T47D (cell line): Measurements from ENCODE around the gene SELE.
"Not testable (repeated sequence)": the region's sequence is repeated elsewhere in the genome, so short reads cannot be mapped to it uniquely, and the experiment has no call there.

Experiments
- DNase-seq, 2 experiments: peaks; one replicate each; pipeline versions ENCODE4 v3.0.0 to v3.0.0-alpha.2; 2011 to 2012; ENCODE audit warnings: low read depth in 1 of 2, low spot score in 1 of 2
- JUND ChIP-seq: IDR thresholded peaks from 2 replicates; pipeline ENCODE4 v1.6.1; 2012; ENCODE audit warnings: low read depth
- in situ Hi-C: cut with HindIII; loops from 2 replicates; pipeline ENCODE4 v1.10.0; 2016; ENCODE audit warnings: low sequenced_read_pairs, low pct_unique_long_range_greater_than_20kb

The SELE gene

DNA sequence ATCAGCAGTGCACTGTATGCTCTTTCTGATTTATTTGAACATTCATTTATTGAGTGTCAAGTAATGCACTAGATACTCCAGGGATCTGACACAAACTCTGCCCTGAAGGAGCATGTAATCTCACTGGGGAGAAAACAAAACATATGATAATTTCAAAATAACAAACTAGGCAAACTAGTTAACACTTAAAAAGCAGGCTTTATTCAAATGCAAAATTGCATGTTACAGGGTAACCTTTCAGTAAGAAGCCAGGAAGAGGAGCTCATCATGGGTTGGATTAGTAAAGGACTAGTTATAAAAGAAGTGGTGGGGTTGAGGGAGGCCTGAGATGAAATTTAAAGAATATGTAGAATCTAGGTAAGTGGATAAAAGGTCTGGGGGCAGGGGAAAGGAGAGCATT, 43.4 kb downstream of the SELE start:
- DNase-seq = no peak
- in situ Hi-C loops = no loop called here
- TF ChIP-seq JUND = no peak

GRCh38 chr1:169689395-169689794, 44.5 kb downstream of the SELE start:
- in situ Hi-C loops = no loop called here
- DNase-seq = no peak
- no peak for TF ChIP-seq JUND

- DNase-seq, in situ Hi-C loops: not testable (repeated sequence)
Measured at GRCh38 chr1:169688377-169688776, 45.5 kb downstream of the SELE start.

DNA sequence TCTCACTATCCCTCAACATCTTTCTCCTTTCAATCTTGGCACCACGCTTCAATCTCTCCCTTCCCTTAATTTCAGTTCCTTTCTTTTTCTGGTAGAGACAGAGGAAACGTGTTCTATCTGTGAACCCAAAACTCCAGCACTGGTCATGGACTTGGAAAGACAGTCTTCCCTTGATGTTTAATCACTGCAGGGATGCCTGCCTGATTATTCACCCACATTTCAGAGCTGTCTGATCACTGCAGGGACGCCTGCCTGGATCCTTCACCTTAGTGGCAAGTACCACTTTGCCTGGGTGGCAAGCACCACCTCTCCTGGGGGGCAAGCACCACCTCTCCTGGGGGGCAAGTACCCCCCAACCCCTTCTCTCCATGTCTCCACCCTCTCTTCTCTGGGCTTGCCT, 50.2 kb downstream of the SELE start:
- in situ Hi-C loops = no loop called here
- no peak for TF ChIP-seq JUND
- DNase-seq = no peak

DNA sequence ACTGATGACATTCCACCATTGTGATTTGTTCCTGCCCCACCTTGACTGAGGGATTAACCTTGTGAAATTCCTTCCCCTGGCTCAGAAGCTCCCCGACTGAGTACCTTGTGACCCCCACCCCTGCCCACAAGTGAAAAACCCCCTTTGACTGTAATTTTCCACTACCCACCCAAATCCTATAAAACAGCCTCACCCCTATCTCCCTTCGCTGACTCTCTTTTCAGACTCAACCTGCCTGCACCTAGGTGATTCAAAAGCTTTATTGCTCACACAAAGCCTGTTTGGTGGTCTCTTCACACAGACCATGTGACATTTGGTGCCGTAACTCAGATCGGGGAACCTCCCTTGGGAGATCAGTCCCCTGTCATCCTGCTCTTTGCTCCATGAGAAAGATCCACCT, 50.7 kb downstream of the SELE start:
- DNase-seq, in situ Hi-C loops: not testable (repeated sequence)

DNA sequence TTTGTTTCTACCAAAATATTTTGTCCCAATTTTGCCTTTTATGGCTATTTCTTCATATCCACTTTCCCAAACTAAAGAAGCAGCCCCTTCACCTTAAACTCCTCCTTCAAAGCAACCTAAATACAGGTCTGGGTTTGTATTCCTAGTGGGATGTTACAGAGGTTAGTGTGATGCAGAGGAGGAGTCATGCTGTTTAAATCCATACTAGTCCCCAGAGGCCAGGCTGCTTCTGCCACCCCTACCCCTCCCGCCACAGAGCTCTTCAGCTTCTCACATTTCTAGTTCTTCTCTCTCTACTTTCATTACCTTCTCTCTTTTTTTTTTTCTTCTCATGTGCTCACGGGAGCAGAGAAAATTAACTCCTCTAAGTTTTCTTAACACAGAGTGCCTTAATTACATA, 51.8 kb downstream of the SELE start:
- DNase-seq = no peak
- TF ChIP-seq JUND = no peak
- in situ Hi-C loops = no loop called here

- DNase-seq = no peak
- in situ Hi-C loops = no loop called here
- no peak for TF ChIP-seq JUND
Measured at GRCh38 chr1:169681140-169681539, 52.7 kb downstream of the SELE start.

GRCh38 chr1:169680377-169681019, 53.4 kb downstream of the SELE start:
- no peak for DNase-seq
- in situ Hi-C loops = no loop called here
- no peak for TF ChIP-seq JUND

DNA sequence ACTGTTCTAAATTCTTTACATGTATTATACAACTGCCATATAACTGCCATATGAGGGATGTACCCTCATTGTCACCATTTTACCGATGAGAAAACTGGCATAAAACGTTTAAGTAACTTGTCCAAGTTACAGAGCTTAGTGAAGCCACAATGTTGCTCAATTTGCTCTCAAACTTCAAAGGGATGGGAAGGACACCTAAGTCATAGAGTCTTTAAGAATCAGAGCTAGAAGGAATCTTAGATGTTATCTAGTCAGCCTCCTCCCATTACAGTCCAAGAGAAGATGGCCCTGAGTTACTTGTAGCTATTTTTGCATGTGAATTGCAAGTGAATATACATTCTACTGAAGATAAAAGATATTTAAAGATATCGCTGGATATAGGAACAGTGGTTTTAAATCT, 54.2 kb downstream of the SELE start:
- no peak for DNase-seq
- in situ Hi-C loops = no loop called here

GRCh38 chr1:169676001-169676400, 57.9 kb downstream of the SELE start:
- in situ Hi-C loops = no loop called here
- TF ChIP-seq JUND = no peak
- DNase-seq = no peak

More for the DNA sequence above, 54.2 kb downstream of the SELE start:
- TF ChIP-seq JUND = no peak
